Amniotic epithelial cell (primary cell): ENCODE results near the gene FAM153A.
"Not testable (repeated sequence)": the region's sequence is repeated elsewhere in the genome, so short reads cannot be mapped to it uniquely, and the experiment has no call there.

Experiments
- DNase-seq: peaks from one replicate; pipeline ENCODE4 v3.0.0-alpha.2; 2010; ENCODE audit warnings: low read depth

The FAM153A gene

GRCh38 chr5:177724858-177725257, 57.8 kb downstream of the FAM153A start:
- DNase-seq = not testable (repeated sequence)

DNA sequence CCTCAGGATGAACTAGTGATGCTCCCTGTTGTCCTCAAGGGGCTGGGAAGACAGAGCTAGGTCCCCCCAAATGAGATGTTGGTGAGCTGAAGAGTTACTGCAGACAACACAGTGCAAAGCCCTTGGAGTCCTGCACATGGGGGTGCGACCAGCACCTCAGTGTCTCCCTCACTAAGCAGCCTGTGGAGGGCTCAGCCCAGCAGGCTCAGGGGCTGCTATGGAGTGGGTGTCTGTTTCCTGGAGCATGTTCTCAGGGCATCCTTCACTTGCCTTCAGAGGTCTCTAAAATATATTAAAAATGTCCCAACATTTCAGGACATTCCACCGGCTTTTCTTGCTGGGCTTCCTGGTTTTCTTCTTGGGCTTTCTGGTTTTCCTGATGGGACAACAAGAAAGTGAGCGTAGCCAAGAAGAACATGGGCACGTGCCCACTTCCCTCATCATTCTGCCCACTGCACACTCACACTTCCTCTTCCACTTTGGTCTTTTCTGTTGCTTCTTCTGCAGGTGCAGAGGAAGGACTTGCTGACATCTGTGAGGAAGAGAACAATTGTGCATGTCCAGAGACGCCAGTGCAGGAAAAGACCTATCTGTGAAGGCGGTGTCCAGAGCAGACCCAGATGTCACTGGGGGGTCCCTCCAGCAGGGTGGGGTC, 58.7 kb downstream of the FAM153A start:
- DNase-seq = not testable (repeated sequence)

DNA sequence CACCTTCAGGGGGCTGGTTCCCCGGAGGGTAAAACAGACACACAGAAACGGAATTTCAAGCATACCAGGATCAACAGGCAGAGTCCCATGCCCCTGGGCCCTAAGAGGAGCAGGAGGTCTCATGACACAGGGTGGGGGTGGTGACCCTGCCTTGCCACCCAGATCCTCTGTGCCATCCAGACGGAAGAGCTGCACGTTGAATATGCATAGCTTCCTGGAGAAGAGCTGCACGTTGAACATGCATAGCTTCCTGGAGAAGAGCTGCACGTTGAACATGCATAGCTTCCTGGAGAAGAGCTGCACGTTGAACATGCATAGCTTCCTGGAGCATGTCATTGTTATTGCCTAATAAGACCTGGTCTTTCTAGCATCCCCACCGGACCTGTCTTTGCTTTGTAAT, 59.9 kb downstream of the FAM153A start:
- DNase-seq = not testable (repeated sequence)

DNA sequence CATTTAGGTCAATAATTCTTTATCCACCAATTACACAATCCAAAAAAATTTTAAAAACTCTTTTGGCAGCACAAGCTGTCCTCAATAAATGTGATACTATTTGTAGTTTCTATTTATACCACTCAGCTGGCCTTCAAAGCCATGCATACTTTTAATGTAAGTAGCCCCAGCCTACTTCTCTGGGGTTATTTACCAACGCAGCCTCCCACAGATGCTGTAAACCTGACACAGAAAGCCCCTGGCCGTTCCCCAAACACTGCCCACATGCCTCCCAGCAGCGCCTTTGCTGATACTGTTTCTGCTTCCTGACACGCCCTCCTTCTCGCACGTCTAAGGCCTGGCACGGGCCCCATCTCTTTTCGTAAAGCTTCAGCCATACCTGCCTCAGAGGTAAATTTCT, 62.7 kb downstream of the FAM153A start:
- not testable (repeated sequence) for DNase-seq

DNA sequence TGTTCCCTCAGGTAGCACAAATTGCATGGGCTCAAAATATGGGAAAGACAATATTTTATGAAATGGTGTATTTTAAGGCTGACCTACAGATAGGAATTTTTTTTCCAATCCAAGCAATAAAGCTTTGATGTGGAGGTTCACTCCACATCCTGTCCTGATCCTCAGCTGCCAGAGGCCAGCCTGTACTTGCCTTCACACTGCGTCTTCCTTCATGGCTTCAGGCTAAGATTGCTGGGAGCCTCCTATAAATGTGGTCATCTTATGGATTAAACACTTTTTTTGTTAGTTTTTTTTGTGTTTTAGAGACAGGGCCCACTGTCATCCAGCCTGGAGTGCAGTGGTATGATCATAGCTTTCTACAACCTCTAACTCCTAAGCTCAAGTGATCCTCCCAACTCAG, 67.3 kb downstream of the FAM153A start:
- not testable (repeated sequence) for DNase-seq

DNA sequence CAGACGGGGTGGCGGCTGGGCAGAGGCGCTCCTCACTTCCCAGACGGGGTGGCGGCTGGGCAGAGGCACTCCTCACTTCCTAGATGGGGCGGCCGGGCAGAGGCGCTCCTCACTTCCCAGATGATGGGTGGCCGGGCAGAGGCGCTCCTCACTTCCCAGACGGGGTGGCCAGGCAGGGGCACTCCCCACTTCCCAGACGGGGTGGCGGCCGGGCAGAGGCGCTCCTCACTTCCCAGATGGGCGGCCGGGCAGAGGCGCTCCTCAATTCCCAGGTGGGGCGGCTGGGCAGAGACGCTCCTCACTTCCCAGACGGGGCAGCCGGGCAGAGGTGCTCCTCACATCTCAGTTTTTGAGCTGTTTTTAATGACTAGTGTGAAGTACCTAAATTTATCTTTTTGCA, 86.6 kb downstream of the FAM153A start:
- DNase-seq = not testable (repeated sequence)

GRCh38 chr5:177695356-177695930, 87.3 kb downstream of the FAM153A start:
- not testable (repeated sequence) for DNase-seq

DNA sequence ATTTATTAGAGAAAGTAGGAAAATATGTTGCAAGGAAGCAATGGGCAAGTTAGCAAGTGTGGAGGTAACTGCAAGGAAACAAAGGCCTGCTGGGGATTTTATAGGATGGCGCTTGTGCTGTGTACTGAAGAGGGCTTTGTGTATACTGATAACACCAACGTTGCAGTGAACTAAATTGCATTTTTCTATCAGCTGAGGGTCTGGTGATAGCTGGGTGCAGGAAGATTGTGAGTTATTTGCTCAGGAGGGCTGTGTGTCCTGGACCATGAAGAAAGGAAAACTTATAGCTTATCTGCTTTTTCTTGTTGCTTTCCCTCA, 88.2 kb downstream of the FAM153A start:
- not testable (repeated sequence) for DNase-seq

GRCh38 chr5:177693671-177694517, 88.8 kb downstream of the FAM153A start:
- not testable (repeated sequence) for DNase-seq

DNA sequence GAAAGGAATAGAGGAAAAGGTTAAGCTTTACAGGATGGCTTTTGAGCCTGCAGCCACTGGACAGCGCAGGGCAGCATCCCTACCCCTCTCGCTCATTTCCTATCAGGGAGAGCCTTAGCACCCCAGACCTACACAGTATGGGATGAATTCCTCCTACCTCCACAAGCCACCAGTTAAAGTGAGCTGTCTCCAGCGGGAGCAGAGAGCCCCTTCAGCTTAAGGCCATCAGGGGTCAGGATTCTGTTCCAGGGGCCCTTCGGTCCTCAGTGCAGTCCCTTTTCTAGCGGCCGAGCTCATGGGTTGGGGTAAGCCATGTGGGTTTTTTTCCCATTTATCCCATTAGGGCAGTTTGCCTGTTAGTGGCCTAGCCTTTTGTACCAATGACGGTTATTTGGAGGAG, 89.7 kb downstream of the FAM153A start:
- not testable (repeated sequence) for DNase-seq

GRCh38 chr5:177692507-177692906, 90.2 kb downstream of the FAM153A start:
- not testable (repeated sequence) for DNase-seq

DNA sequence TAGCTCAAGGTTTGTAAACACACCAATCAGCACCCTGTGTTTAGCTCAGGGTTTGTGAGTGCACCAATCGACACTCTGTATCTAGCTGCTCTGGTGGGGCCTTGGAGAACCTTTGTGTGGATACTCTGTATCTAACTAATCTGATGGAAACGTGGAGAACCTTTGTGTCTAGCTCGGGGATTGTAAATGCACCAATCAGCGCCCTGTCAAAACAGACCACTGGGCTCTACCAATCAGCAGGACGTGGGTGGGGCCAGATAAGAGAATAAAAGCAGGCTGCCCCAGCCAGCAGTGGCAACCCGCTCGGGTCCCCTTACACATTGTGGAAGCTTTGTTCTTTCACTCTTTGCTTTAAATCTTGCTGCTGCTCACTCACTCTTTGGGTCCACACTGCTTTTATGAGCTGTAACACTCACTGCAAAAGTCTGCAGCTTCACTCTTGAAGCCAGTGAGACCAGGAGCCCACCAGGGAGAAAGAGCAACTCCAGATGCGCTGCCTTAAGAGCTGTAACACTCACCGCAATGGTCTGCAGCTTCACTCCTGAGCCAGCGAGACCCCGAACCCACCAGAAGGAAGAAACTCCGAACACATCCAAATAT, 93.6 kb downstream of the FAM153A start:
- not testable (repeated sequence) for DNase-seq

DNA sequence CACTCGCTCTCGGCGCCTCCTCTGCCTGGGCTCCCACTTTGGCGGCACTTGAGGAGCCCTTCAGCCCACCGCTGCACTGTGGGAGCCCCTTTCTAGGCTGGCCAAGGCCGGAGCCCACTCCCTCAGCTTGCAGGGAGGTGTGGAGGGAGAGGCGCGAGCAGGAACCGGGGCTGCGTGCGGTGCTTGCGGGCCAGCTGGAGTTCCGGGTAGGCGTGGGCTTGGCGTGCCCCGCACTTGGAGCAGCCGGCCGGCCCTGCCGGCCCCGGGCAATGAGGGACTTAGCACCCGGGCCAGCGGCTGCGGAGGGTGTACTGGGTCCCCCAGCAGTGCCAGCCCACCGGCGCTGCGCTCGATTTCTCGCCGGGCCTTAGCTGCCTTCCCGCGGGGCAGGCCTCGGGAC, 94.6 kb downstream of the FAM153A start:
- DNase-seq = not testable (repeated sequence)

GRCh38 chr5:177681920-177682319, 100.8 kb downstream of the FAM153A start:
- DNase-seq = not testable (repeated sequence)
